ENCODE data around the gene SLC23A2. TPM values are rescaled to one million over a fixed set of nuclear protein-coding genes. Genes with fewer than 3 reads are reported as not detected.

The SLC23A2 gene
- total RNA-seq, 1 experiment from 2014 or later = 16.3 TPM

DNA sequence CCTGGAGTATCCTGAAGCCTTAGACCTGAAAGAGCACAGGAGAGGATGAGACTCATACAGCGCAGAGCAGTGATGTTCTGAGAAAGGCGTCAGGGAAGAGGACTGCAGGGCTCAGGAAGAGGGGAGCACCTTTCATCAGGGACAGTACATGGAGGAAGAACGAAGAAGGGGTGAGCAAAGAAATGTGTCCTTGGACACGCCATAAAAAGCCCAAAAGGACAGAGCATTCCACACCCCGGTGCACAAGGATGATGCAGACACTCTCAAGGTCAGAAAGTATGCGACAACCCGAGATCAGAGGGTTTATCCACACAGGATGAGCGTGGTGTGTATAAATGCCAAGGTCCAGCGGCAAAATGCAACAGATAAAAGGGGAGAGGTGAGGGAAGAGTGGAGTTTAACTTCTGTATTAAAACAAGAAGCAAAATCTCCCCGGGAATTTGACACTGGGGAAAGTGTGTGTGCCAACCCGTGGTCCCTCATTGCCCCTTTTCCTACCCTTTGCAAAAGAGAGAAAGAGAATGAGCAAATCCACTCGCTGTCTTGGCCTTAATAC lies 64.4 kb downstream of the SLC23A2 start:
- Histone ChIP-seq H2AFZ (ENCODE audit: low read depth, low read length, poor library complexity, severe bottlenecking) (no peak overlapping the region), H3K9ac (ENCODE audit: low read length) (no peak overlapping the region), H3K9me3 (ENCODE audit: control insufficient read depth in 1 of 2, insufficient read depth in 1 of 2, low read depth in 1 of 2, low read length in 2 of 2) (no peaks in the 10 kb centered on the region), H3K4me3 (replicated peaks in 1 of 2; ENCODE audit: low read depth in 1 of 2, low read length in 2 of 2) (no peak overlapping the region), H3K4me2 (ENCODE audit: low read length) (no peak overlapping the region), H3K9me2 (ENCODE audit: insufficient read depth) (no peaks in the 10 kb centered on the region), H3K27ac (ENCODE audit: low read depth, low read length) (no peak overlapping the region), H3K27me3 (ENCODE audit: insufficient read depth, low read length) (no peaks in the 10 kb centered on the region), H3K79me2 (ENCODE audit: insufficient read depth, low read length) (peaks cover 14% of the 10 kb centered on the region; the same call in 1 of the 2 replicates), H3K4me1 (ENCODE audit: control insufficient read depth in 1 of 2, insufficient read depth in 2 of 2, low read length in 2 of 2) (no peaks in the 10 kb centered on the region), H4K20me1 (ENCODE audit: insufficient read depth) (0 out of 2 replicates have a peak, but pooled peaks cover 6% of the 10 kb centered on the region), H3K36me3 (ENCODE audit: control insufficient read depth in 1 of 2, insufficient read depth in 2 of 2, low read length in 2 of 2) (0 out of 4 replicates have a peak, but pooled peaks cover 0 to 3% of the 10 kb centered on the region in 2 experiments)
- DNase-seq (ENCODE audit: low read depth, low spot score) (no peak), ATAC-seq (no peak)
- ChIA-PET POLR2A (no interaction called here), RAD21 (ENCODE audit: low non-redundant PET in 1 of 2, low total read pairs in 2 of 2, uncharacterized antibody in 2 of 2, unreplicated experiment in 2 of 2) (no interaction called here), CTCF (interaction anchor here (1.2 kb wide), 1 partner anchor 19 kb away, joined by 3 read pairs; no protein-coding TSS in a partner anchor)
- no TSS peak for BruUV-seq (replicated peaks)
- peak; percentile 62 for TF ChIP-seq TCF7L2 (IDR thresholded peaks at IDR 0.05; ENCODE audit: borderline replicate concordance, extremely low read depth, insufficient read depth, insufficient read length)
- TF ChIP-seq JUND (IDR thresholded peaks at IDR 0.05) = no peak
- intact Hi-C loops (cut with micrococcal nuclease) = no loop called here

DNA sequence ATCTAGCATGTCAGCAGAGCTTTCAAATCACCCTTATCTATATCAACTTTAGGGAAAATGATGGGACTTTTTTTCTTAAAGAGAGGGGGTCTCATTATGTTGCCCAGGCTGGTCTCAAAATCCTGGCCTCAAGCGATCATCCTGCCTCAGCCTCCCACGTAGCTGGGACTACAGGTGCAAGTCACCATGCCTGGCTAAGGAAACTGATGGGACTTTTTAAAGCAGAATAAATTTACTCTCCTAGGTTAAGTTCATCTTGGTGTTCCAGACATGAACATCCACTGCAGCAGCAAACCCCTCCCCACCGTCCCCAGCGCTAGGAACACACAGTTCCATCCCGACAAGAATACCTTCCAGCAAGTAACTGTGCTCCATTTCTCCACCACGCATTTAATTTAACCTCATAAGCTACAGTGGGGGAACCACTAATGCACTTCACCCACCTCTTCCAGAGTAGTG lies 64.9 kb downstream of the SLC23A2 start:
- Histone ChIP-seq H3K4me2 (ENCODE audit: low read length) (no peak overlapping the region), H3K4me3 (replicated peaks in 1 of 2; ENCODE audit: low read depth in 1 of 2, low read length in 2 of 2) (no peak overlapping the region), H3K27ac (ENCODE audit: low read depth, low read length) (no peak overlapping the region), H3K9me3 (ENCODE audit: control insufficient read depth in 1 of 2, insufficient read depth in 1 of 2, low read depth in 1 of 2, low read length in 2 of 2) (no peaks in the 10 kb centered on the region), H3K79me2 (ENCODE audit: insufficient read depth, low read length) (peaks cover 13% of the 10 kb centered on the region; the same call in 1 of the 2 replicates), H3K27me3 (ENCODE audit: insufficient read depth, low read length) (no peaks in the 10 kb centered on the region), H2AFZ (ENCODE audit: low read depth, low read length, poor library complexity, severe bottlenecking) (no peak overlapping the region), H3K4me1 (ENCODE audit: control insufficient read depth in 1 of 2, insufficient read depth in 2 of 2, low read length in 2 of 2) (no peaks in the 10 kb centered on the region), H3K9ac (ENCODE audit: low read length) (no peak overlapping the region), H4K20me1 (ENCODE audit: insufficient read depth) (0 out of 2 replicates have a peak, but pooled peaks cover 6% of the 10 kb centered on the region), H3K9me2 (ENCODE audit: insufficient read depth) (no peaks in the 10 kb centered on the region), H3K36me3 (ENCODE audit: control insufficient read depth in 1 of 2, insufficient read depth in 2 of 2, low read length in 2 of 2) (0 out of 4 replicates have a peak, but pooled peaks cover 0 to 5% of the 10 kb centered on the region in 2 experiments)
- intact Hi-C loops (cut with micrococcal nuclease) = no loop called here
- POLR2A ChIA-PET = no interaction called here
- BruUV-seq (replicated peaks) = no TSS peak
- no peak for TF ChIP-seq TCF7L2 (IDR thresholded peaks at IDR 0.05; ENCODE audit: borderline replicate concordance, extremely low read depth, insufficient read depth, insufficient read length)
- ATAC-seq (no peak), DNase-seq (ENCODE audit: low read depth, low spot score) (no peak)
- CTCF ChIA-PET = interaction anchor here (1.2 kb wide), 1 partner anchor 20 kb away, joined by 3 read pairs; no protein-coding TSS in a partner anchor
- RAD21 ChIA-PET (ENCODE audit: low non-redundant PET in 1 of 2, low total read pairs in 2 of 2, uncharacterized antibody in 2 of 2, unreplicated experiment in 2 of 2) = no interaction called here
